H1 (cell line): ENCODE data around the gene GRM4. TPM values are rescaled to one million over a fixed set of nuclear protein-coding genes. Genes with fewer than 3 reads are reported as not detected.

Source experiments
- CBX8 ChIP-seq: fragments of 300-800, 300-1000 bp; sonication (generic); IDR thresholded peaks from 2 replicates; pipeline ENCODE4 v1.7.1; 2016; ENCODE audit warnings: low read depth, low read length, borderline replicate concordance
- CHD1 ChIP-seq: IDR thresholded peaks from 2 replicates; pipeline ENCODE4 v1.6.1; 2012; ENCODE audit warnings: low read depth, low read length, improper control_type of control experiment
- EGR1 ChIP-seq: IDR thresholded peaks from 2 replicates; pipeline ENCODE4 v1.6.1; 2011; ENCODE audit warnings: low read depth, low read length, borderline replicate concordance
- GTF2F1 ChIP-seq: IDR thresholded peaks from 2 replicates; pipeline ENCODE4 v1.6.1; 2012; ENCODE audit warnings: low read depth, low read length, improper control_type of control experiment, borderline replicate concordance
- polyA plus RNA-seq, 7 experiments: library from polyadenylated mRNA; depleted of rRNA in 3 of 7; stranded (reverse) in 5 of 7; unstranded in 2 of 7; fragments of >200 nt in 5 of 7; fragments of 200-250 nt in 2 of 7; gene quantifications; 1 replicate in 5 of 7; 2 replicates in 1 of 7; 4 replicates in 1 of 7; pipeline versions ENCODE4 v1.2.1 to v1.2.3, GENCODE V29; 2011 to 2013; ENCODE audit warnings: missing spikeins in 2 of 7, mixed read lengths in 2 of 7
- total RNA-seq: library from RNA; stranded (reverse); fragmentation: NEBNext Ultra II Directional; extraction: Animal tissue kit (Norgen Biotek cat#: 25700); gene quantifications from 2 replicates; pipeline ENCODE4 v1.2.1, GENCODE V29; 2021

GRM4 gene
- total and polyA plus RNA-seq, 2 of the 8 experiments (the other 6 are each of a cell fraction or from before 2014, with no cell fraction given), result 19.6 to 21.5 TPM

DNA sequence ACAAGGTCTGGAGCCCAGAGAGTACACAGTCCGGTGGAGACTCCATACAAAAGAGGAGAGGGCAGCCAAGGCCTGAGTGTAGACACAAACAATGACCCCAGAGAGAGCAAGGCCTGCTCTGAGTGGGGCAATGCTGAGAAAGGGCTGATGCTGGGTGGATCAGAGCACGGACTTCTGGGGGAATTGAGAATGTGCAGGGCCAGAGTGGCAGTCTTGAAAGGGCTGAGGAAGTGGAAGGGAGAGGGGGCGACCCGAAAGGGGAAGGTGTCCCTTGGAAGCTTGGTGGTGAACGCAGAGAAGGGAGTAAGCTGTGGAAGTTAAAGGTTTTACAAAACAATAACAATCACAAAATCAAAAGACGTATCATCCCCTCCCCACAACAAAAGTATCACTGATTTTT lies 12.0 kb upstream of the GRM4 start (continued):
- TF ChIP-seq GTF2F1 (no peak), CHD1 (no peak), CBX8 (no peak), EGR1 (no peak)
